ENCODE results near the gene GPR137. TPM values are rescaled to one million over a fixed set of nuclear protein-coding genes. Genes with fewer than 3 reads are reported as not detected.

GPR137 gene
- total RNA-seq, 1 experiment from 2014 or later: 51.8 TPM

- TF ChIP-seq FOXJ3 (CRISPR knock-in tag; IDR thresholded peaks at IDR 0.05; ENCODE audit: borderline replicate concordance): no peak
- no peak for TF ChIP-seq CBFB (CRISPR knock-in tag; IDR thresholded peaks at IDR 0.05; ENCODE audit: low read depth)
These were observed 46.6 kb upstream of the GPR137 start (continued) for GRCh38 chr11:64238999-64239398.

- no peak for DNase-seq (ENCODE audit: low spot score)
- no peak for ATAC-seq
- ChIA-PET POLR2A (no interaction called here), CTCF (interaction anchor here (1.0 kb wide), 1 partner anchor 36 kb away, joined by 3 read pairs; no protein-coding TSS in a partner anchor)
- Mint-ChIP-seq H3K4me1 (peaks cover 35% of the 10 kb centered on the region), H3K9me3 (no peaks in the 10 kb centered on the region), H3K4me3 (peak overlapping the region; percentile 88), H3K27ac (peak overlapping the region; percentile 100), H3K27me3 (ENCODE audit: low read depth) (no peaks in the 10 kb centered on the region), H3K36me3 (peaks cover 15% of the 10 kb centered on the region)
- no peak for TF ChIP-seq ZBTB21 (CRISPR knock-in tag; IDR thresholded peaks at IDR 0.05; ENCODE audit: borderline replicate concordance)
- TF ChIP-seq ETV6 (CRISPR knock-in tag; IDR thresholded peaks at IDR 0.05): no peak
- no peak for TF ChIP-seq SOX15 (CRISPR knock-in tag; IDR thresholded peaks at IDR 0.05)
- TF ChIP-seq CREB1 (CRISPR knock-in tag; IDR thresholded peaks at IDR 0.05): no peak
- no peak for TF ChIP-seq HMGXB4 (CRISPR knock-in tag; IDR thresholded peaks at IDR 0.05)
- no peak for TF ChIP-seq TP53 (CRISPR knock-in tag; IDR thresholded peaks at IDR 0.05)
- TF ChIP-seq ERG (CRISPR knock-in tag; IDR thresholded peaks at IDR 0.05): no peak
- TF ChIP-seq FOXP1 (CRISPR knock-in tag; IDR thresholded peaks at IDR 0.05; ENCODE audit: borderline replicate concordance): no peak
- TF ChIP-seq ZBTB43 (CRISPR knock-in tag; IDR thresholded peaks at IDR 0.05): no peak
- no peak for TF ChIP-seq MYBL2 (CRISPR knock-in tag; IDR thresholded peaks at IDR 0.05)
- no peak for TF ChIP-seq ZNF263 (CRISPR knock-in tag; IDR thresholded peaks at IDR 0.05; ENCODE audit: low read depth)
- TF ChIP-seq CTCF (IDR thresholded peaks at IDR 0.05): no peak
- TF ChIP-seq EMX1 (CRISPR knock-in tag; IDR thresholded peaks at IDR 0.05): no peak
These were observed 45.8 kb upstream of the GPR137 start for GRCh38 chr11:64239662-64240434.

- peak within 1 kb of the TSS; percentile 88 for H3K4me3 Mint-ChIP-seq
- ChIA-PET POLR2A (interaction anchor here (0.6 to 1.2 kb wide), 9 partner anchors 9 to 77 kb away, joined by 3 to 9 read pairs (median 4); partner anchors contain the start of genes PRDX5, STIP1 and TRMT112), CTCF (interaction anchor here (0.6 to 3.8 kb wide), 15 partner anchors 10 to 321 kb away, joined by 3 to 50 read pairs (median 3); partner anchors contain the start of genes ESRRA, NUDT22, PLCB3 and PRDX5)
- H3K36me3 Mint-ChIP-seq: peaks cover 12% of the 10 kb centered on the region
- ATAC-seq (peak; percentile 57), DNase-seq (ENCODE audit: low spot score) (peak; percentile 97)
- peak within 1 kb of the TSS; percentile 100 for H3K27ac Mint-ChIP-seq
- peaks cover 30% of the 10 kb centered on the region for H3K4me1 Mint-ChIP-seq
- no peaks in the 10 kb centered on the region for H3K9me3 Mint-ChIP-seq
- H3K27me3 Mint-ChIP-seq (ENCODE audit: low read depth): no peaks in the 10 kb centered on the region
- no peak for TF ChIP-seq ZSCAN18 (CRISPR knock-in tag; IDR thresholded peaks at IDR 0.05)
- 0 out of 2 replicates have a peak, but pooled peaks have one; percentile 17 for TF ChIP-seq HMGA2 (CRISPR knock-in tag; IDR thresholded peaks at IDR 0.05)
- TF ChIP-seq HMGXB4 (CRISPR knock-in tag; IDR thresholded peaks at IDR 0.05): no peak
- peak; percentile 79; the same call in 1 of the 2 replicates for TF ChIP-seq SMAD3 (CRISPR knock-in tag; IDR thresholded peaks at IDR 0.05; ENCODE audit: borderline replicate concordance)
- TF ChIP-seq ATF3 (CRISPR knock-in tag; conservative IDR thresholded peaks at IDR 0.05): no peak
- peak; percentile 95 for TF ChIP-seq CREM (CRISPR knock-in tag; IDR thresholded peaks at IDR 0.05)
- peak; percentile 65; the same call in 1 of the 2 replicates for TF ChIP-seq FOXK1 (CRISPR knock-in tag; IDR thresholded peaks at IDR 0.05)
- no peak for TF ChIP-seq IRF2 (CRISPR knock-in tag; IDR thresholded peaks at IDR 0.05; ENCODE audit: borderline replicate concordance, low read depth)
These were observed 45.0 kb upstream of the GPR137 start, which contains the start of gene FKBP2 for GRCh38 chr11:64240435-64241240. Gene FKBP2 (plus strand): TSS chr11:64241095. CDS start chr11:64242388, 1,293 bp downstream.
